HG03342 (cell line): ENCODE data around the gene RAPGEF5.

Experiments
- ATAC-seq: cut with Tn5 transposase; IDR thresholded peaks from one replicate; pipeline ENCODE4 v1.9.1; 2021; ENCODE audit warnings: mild to moderate bottlenecking, moderate library complexity; ENCODE audit not compliant: unreplicated experiment

The RAPGEF5 gene, protein sequence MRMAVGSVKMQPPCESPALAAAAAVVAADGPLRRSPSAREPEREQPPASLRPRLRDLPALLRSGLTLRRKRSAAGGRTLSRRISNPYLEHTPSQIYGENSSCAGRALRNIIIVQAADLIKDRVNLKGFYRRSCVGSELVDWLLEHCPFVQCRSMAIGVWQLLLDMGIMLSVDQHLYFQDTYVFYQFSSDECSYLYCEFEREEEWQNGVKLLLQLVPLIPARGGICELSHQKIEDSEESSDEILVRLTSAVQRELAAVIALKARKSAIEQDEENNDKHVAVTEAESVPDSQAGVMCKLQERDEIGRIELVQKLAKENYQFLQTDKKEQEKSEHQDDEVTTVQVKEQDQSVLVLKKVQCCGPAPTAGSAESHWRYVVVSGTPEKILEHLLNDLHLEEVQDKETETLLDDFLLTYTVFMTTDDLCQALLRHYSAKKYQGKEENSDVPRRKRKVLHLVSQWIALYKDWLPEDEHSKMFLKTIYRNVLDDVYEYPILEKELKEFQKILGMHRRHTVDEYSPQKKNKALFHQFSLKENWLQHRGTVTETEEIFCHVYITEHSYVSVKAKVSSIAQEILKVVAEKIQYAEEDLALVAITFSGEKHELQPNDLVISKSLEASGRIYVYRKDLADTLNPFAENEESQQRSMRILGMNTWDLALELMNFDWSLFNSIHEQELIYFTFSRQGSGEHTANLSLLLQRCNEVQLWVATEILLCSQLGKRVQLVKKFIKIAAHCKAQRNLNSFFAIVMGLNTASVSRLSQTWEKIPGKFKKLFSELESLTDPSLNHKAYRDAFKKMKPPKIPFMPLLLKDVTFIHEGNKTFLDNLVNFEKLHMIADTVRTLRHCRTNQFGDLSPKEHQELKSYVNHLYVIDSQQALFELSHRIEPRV

DNA sequence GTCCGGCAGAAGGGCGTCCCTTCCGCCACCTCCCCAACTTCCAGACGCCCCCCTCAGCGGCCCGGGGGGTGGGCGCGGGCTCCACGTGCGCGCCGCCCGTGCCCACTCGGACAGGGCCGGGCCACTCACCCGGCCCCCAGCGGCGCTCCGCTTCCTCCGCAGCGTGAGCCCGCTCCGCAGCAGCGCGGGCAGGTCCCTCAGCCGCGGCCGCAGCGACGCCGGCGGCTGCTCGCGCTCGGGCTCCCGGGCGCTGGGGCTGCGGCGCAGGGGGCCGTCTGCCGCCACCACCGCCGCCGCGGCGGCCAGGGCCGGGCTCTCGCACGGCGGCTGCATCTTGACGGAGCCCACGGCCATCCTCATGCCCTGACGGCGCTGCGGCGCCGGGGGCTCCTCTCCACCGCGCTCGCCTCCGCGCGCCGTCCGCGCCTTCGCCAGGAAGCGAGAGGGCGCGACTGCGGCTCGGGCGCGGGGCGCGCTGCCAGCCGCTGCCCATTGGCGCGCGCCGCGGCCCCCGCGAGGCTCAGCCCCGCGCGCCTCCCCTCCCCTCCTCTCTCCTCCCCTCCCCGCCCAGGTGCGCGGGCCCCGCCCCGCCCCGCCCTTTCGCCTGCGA, at the start of gene RAPGEF5:
RAPGEF5 (minus strand) TSS at position 454 of the 610 bp plus-strand sequence; CDS start at position 360, 94 bp downstream.
- peak; percentile 51 for ATAC-seq

DNA sequence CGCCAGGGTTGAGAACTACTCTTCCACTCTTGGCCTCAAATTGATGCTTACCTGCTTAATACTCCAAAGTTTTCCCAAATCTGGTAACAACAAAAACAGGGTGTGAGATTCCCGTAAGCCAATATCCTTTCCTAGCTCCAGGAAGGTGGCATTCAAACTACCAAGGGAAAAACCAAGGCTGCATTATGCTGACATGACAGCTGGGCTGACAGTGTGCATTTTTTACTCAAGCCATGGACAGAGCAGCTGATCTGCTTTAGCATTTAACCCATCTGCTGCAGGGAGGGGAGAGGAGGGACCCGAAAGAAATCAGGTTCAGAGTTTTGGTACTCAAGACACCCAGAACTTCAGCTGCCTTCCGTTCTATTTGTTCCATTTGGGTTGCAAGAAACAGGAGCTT, 49.8 kb upstream of the RAPGEF5 start:
- no peak for ATAC-seq

DNA sequence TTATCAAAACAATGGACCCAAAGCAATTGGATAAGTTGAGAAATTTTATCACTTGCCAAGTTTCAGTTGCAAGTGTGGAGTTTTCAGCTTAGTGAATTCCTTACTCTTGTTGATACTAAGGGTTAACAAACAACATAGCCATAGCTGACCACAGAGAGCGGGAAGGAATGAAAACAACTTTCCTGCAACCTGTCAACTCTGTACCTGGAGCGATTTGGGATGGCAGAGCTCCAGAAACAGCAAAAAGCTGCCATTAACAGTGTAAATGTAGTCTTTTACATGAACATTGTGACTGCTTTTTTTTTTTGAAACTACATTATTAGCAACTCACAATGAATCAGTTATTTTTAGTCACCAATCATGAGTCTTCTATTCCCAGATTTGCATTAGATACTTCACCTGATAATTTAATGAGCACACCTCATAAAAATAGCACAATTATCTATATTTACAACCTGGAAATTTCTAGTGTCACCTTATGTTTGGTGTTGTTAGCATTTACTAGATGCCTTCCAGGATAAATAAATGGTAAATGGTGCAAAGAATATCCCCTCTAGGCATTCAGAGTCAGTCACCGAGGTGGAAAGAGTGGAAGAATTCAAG, 47.6 kb upstream of the RAPGEF5 start:
- no peak for ATAC-seq

DNA sequence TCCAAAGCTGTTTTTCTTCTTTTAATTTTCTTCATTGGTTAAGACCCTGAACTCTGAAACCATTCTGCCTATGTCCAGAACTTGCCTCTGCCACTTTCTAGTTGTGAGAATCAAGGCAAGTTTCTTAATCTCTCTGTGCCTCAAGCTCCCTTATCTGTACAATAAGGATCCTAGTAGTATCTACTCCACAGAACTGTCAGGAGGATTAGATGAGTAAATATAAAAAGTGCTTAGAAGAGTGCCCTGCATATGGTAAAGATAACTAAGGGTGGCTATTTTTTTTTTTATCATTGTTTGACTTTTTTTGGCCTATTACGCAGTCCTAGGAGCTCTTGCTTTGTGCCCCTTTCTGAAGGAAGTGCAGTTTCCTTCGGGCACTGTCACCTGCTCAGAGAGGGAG, 46.4 kb upstream of the RAPGEF5 start:
- no peak for ATAC-seq

DNA sequence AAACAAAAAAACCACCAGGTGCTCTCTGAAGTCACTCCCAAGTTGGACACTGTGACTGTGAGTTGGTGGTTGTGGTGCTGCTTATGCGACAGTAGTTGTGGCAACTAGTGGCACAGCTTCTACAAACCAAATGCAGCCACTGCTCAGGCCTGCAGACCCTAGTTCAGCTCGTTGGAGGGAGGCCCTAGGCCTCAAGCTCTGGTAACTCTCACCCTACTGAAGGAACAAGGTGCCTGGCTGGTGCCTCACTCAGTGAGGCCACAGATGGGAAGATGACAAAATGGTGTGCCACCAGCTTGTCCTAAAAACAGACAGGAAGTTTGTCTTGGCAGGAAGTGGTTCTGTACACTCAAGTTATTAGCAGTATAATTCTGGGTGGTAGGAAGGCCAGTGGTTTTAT, 45.3 kb upstream of the RAPGEF5 start:
- ATAC-seq, result no peak

DNA sequence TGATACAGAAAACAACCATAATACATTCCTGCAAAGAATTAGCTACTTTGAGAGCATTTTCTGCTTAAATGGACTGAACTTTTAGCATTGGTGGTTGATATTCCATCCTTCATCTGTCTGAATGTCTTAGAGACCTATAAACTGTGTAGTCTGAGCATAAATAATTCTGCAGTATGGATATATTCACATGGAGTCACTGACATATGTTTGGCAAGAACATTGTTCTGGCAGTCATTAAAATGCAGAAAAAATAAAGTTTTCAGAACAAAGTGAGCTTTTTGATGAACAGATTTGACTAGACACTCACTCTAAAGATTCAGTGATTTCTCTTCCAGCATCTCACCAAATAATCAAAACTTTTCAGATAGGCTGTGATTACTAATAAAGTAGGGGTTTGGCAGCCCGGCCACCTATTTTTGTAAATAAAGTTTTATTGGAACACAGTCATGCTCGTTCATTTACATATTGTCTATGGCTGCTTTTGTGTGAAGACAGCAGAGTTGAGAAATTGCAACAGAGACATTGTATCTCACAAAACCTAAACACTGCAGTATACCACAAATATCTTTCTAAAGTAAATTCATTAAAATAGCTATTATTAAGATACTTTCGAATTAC, 44.1 kb upstream of the RAPGEF5 start:
- ATAC-seq, result no peak

DNA sequence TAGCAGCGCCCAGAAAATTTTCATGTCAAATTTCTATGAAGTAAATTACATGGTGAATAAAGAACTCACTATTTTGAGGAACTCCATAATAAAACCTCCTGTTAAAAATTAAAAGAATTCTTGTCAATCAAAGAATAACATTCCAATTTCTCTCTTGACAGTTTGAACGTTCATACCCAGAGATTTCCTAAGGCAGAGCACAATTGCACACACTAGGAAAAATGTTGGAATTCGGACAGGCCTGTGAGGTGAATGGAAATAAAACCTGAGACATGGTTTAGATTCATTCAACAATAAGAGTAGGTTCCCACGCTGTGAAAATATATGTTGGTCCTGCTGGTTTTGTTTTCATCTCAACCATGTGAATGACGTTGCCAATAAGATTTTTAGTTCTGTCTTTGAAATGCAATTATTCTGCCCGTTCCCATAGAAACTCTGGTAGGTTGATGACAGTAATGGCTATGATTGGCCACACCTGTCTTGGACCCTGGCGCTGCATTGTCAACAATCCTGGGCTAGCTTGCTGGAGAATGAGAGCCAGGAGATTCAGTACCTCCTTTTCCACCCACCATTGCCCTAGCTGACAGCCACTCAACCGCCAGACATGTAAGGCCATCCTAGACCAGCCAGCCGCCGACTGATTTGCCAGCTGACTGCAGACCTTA, 43.3 kb upstream of the RAPGEF5 start:
- ATAC-seq, result no peak

DNA sequence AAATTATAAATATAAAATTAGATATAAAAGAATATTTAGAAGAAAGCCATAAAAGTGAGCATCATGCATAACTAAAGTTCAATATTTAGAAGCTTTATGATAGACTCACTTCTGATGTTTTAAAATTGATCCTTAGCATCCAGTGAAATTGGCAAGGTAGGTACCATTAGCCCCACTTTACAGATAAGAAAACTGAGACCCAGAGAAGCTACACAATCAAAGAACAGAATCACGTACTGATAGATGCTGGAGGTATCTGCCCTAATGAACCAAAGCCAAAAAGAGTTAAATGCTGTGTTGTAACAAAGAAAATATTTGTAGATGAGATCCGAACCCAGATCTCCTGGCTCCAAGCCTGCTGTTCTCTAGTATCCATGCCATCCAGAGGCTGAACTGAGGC, 42.6 kb upstream of the RAPGEF5 start:
- no peak for ATAC-seq

DNA sequence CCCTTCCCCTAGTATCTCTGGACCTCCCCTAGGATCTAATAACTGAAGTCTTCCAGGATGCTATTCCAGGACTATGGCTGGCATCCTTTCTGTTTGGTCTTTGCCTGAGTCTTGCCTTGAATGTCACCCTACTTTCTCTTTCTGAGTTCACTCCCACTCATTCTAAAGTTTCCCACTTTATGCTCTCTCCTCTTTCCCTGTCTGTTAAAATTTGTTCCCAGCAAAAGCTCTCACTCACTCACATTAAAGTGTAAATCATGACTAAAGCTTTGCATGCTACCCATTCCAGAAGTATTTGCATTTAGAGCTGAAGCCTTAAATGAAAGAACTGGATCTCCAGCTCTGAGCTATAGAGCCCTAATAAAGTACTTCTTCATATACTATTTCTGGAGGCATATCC, 42.1 kb upstream of the RAPGEF5 start:
- ATAC-seq, result no peak

DNA sequence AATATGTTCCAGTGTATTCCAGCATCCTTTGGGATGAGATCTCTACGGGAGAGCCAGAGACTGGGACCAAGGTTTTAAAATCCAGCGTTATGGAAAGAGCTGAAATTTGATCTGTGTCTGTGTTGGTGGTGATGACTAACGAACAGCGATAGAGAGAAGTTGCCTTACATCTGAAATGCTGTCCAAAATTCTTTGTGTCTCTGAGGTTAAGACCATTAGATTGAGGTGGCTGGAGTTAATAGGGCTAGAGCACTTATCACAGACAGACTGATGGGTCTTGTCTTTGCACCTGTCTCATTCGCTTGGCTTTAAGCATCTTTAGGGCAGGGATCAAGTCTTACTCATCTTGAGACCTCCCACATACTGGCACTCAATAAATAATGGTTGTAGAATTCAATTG, 41.0 kb upstream of the RAPGEF5 start:
- ATAC-seq, result no peak

DNA sequence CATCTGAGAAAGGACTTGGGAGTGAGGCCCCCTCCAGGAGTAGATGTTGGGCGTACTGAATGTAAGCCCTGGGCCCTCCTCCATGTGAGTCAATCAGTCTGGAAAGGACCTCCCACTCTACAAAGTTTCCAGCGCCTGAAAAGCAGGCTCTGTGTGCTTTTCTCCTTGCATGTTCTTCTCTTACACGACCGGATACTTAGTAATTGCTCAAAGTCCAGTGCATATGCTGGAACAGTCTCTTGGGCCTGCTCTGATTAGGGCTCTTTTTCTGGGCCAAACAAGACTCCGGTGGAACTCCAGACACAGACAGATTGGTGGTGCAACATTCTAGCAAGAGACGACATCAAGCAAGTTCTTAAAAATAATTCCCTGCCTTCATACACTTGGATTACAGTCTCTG, 38.3 kb upstream of the RAPGEF5 start:
- no peak for ATAC-seq

DNA sequence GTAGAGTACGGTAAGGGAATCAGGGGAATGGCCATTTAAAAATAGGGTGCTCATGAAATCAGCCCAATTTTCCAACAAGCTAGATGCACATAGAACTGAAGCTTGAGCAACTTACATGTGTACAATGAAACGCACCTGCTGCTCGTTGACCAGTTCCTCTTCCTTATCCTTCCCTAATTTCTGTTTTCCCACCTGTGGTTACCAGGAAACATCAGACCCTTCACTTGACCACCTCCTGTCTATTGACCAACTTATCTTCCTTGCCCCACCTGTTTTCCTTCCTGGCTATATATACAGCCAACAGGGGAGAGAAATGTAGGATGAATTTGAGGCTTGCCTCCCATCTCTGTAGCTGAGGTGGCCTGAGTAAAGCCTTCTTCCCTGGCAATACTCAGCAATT, 37.8 kb upstream of the RAPGEF5 start:
- ATAC-seq, result no peak

DNA sequence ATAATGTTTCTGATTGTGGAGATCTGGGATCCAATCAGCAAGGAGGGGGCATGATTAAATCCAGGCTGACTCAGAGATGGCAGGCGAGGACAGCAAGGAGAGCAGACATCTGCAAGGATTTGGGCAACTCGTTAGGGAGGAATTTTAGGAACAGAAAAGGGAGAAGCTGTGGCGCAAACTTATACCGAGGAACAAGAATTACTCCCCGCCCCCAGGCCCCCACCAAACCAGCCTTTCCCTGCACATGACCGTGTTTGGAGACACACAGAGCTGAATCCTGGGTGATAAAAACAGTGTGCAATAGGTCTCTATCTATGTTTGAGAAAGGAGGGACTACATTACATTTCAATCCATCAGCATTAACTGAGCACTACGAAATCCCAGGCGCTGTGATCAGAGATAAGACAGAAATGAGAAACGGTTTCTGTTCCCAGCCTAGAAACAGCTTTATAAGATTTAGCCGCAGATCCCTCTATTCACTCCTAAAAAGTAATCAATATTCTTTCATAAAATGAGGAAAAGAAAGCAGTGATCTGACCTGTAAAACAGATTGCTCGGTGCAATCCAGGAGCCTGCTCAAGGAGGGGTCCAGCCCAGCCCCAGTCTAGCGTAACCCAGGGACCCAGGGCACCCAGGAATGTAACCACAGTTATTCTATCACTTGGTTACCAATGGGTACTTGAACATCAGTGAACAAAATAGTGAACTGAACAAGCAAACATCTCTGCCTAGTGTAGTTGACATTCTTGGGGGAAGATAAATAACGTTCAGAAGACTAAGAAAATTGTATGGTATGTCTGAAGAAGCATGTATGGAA, 37.2 kb upstream of the RAPGEF5 start:
- ATAC-seq, result no peak

DNA sequence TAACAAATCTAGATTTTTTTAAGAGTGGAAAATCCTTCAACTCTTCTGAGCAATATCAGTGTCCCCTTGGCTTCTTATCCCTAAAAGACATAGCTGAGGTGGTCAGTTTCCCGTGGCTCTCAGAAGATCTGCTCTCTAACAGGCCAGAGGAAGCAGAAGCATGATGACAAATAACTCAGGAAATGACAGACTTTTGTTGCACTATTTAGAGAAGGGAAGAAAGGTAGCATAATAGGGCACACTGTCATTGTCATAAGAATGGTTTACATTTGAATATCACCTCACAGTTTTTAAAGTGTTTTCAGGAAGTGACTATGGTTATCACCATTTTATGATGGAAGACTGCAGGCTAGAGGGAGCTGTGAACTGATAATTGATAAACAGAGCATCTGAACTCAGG, 33.6 kb upstream of the RAPGEF5 start:
- ATAC-seq, result no peak

DNA sequence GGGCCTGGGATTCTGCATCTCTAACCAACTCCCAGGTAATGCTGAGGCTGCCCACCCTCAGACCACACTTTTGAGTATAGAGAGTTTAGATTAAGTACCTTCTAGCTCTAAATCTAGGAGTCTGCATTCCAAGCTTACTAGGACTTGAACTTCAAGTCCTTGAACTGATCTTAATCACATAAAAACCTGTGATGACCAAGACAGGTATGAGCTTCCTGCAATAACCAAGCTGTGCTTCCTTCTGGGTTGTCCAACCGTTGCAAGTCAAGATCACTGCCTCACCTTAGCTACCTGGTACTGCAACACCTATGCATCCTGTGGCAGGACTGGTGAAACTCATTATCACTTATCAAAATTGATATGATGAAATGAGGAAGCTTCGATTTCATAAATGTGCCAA, 32.9 kb upstream of the RAPGEF5 start:
- ATAC-seq, result no peak

DNA sequence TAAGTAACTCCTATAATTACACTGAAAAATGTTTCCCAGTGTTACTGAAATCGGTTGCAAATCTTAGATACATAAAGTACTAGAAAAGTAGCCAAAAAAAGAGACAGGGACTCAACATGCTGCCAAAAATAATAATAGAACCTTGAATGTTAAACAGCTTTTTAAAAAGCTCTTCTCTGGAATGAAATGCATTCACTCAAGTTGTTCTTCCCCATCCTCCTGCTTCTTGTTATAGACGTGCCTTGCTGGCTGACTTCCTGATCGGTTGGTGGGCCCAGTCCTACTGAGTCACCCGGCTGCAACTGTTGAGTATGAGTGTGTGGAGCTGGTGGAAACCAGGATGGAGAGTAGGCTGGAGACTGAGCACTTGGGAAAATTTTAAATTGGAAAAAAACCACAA, 30.6 kb upstream of the RAPGEF5 start:
- ATAC-seq, result no peak

DNA sequence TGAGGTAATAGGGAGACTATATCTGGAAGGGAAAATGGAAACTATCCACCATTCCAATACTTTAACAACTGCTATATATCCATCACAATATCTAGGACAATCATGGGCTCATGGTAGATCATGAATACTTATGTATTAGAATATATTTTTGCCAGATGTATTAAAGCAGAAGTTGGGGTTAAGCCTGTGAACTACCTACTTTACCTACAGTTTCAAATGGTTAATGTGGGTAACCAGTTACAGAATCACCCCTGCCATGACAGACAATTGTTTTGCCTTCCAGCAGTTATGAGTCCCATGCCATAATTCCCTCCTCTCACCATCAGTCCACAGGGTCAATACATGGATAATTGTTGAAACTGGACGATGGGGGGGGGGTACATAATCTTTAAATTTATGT, 29.9 kb upstream of the RAPGEF5 start:
- ATAC-seq, result peak; percentile 53

DNA sequence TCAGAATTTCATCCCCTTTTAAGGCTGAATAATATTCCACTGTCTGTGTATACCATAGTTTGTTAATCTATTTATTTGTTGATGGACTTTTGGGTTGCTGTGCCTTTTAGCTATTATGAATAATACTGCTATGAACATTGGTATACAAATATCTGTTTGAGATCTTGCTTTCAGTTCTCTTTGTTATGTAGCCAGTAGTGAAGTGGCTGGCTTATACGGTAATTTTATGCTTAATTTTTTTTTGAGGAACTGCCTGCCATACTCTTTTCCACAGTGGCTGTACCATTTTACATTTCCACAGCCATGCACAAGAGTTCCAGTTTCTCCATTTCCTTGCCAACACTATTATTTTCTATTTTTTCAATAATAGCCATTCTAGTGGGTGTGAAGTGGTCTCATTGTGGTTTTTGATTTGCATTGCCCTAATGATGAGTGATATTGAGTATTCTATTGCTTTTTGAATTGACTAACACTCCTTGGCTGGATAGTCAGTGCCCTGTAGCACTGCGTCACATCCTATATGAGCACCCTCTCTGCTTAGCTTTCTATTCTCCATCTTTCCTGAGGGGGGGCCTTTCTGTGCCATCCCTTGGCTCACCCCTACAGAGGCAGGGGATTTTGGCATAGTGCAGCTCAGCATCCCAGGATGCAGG, 29.4 kb upstream of the RAPGEF5 start:
- ATAC-seq, result peak; percentile 71

DNA sequence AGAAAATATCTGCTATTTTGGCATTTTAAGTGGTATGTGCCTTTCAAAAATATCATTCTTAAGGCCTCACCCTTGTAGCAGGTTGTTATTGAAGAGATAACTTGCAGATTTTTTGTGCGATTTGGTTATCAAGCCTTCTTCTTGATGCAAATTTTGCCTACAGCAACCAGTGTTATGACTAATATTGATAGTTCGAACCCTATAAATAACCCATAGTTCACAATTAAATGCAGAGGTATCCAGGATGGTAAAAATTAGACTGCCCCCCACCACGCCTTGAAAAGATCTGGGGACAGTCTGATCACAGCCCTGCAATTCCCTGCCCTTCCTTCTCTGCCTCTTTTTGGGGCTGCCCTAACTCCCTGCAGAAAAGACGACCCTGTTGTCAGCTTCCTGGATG, 28.4 kb upstream of the RAPGEF5 start:
- ATAC-seq, result peak; percentile 37
